Activated CD4-positive, alpha-beta T cell treated with anti-CD3 and anti-CD28 coated beads, Interleukin-2, amount 10 ng/mL, durations not matched to agents 24 days and 14 days (primary cell): ENCODE results near the gene NR2C2. TPM values are rescaled to one million over a fixed set of nuclear protein-coding genes. Genes with fewer than 3 reads are reported as not detected.

Source experiments
- DNase-seq: peaks from one replicate; pipeline ENCODE4 v3.0.0; 2022
- H3K27ac Mint-ChIP-seq: one replicate; pipeline ENCODE4 v1.8.0; 2022; ENCODE audit warnings: mild to moderate bottlenecking, mixed read lengths
- H3K27me3 Mint-ChIP-seq: one replicate; pipeline ENCODE4 v1.8.0; 2022; ENCODE audit warnings: mixed read lengths
- H3K36me3 Mint-ChIP-seq: one replicate; pipeline ENCODE4 v1.8.0; 2022; ENCODE audit warnings: low read depth, mild to moderate bottlenecking, mixed read lengths
- H3K4me1 Mint-ChIP-seq: one replicate; pipeline ENCODE4 v1.8.0; 2021; ENCODE audit warnings: mixed read lengths
- H3K4me3 Mint-ChIP-seq: one replicate; pipeline ENCODE4 v1.8.0; 2022; ENCODE audit warnings: mild to moderate bottlenecking, moderate library complexity, mixed read lengths
- H3K9me3 Mint-ChIP-seq: one replicate; pipeline ENCODE4 v1.8.0; 2021; ENCODE audit warnings: mixed read lengths
- intact Hi-C: fragments of 100-400 bp; cut with micrococcal nuclease; formaldehyde crosslinking; loops from one replicate; pipeline ENCODE4 v1.15.1; 2023
- total RNA-seq: library from RNA; stranded (reverse); gene quantifications from 2 replicates; pipeline ENCODE4 v1.2.3, GENCODE V29; 2022

NR2C2 gene
- total RNA-seq, 1 donor from 2014 or later: 52.5 TPM

DNA sequence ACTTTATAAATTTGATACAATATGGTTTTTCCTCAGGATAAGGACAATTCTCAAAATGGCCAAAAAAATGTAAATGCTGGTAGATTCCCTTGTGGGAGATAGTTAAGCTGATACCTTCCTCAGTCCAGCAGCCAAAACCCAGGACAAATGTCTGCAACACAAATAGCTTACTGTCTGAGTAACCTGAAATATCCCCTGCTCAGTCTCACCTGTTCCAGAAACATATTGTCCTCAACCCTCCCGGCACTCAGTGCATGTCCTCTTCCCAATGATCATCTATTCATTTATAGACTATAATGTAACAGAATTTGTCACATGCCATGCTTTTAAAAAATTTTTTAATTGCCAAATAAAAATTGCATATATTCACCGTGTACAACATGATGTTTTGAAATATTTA, 139.3 kb downstream of the NR2C2 start:
- Mint-ChIP-seq H3K36me3 (peaks cover 48% of the 10 kb centered on the region), H3K27ac (no peak overlapping the region), H3K9me3 (no peaks in the 10 kb centered on the region), H3K27me3 (no peaks in the 10 kb centered on the region), H3K4me1 (peaks cover 6% of the 10 kb centered on the region), H3K4me3 (no peak overlapping the region)
- intact Hi-C loops: no loop called here
- no peak for DNase-seq

- no peaks in the 10 kb centered on the region for H3K4me1 Mint-ChIP-seq
- no peaks in the 10 kb centered on the region for H3K9me3 Mint-ChIP-seq
- intact Hi-C loops: no loop called here
- H3K36me3 Mint-ChIP-seq: peaks cover 35% of the 10 kb centered on the region
- DNase-seq: no peak
- H3K27ac Mint-ChIP-seq: no peak overlapping the region
- no peak overlapping the region for H3K4me3 Mint-ChIP-seq
- H3K27me3 Mint-ChIP-seq: no peaks in the 10 kb centered on the region
Observed at GRCh38 chr3:15089201-15089600, 141.8 kb downstream of the NR2C2 start.

GRCh38 chr3:15091575-15091974, 144.2 kb downstream of the NR2C2 start:
- DNase-seq: no peak
- intact Hi-C loops: no loop called here
- H3K4me1 Mint-ChIP-seq: peaks cover 4% of the 10 kb centered on the region
- no peak overlapping the region for H3K27ac Mint-ChIP-seq
- H3K36me3 Mint-ChIP-seq: peaks cover 45% of the 10 kb centered on the region
- no peak overlapping the region for H3K4me3 Mint-ChIP-seq
- H3K27me3 Mint-ChIP-seq: no peaks in the 10 kb centered on the region
- H3K9me3 Mint-ChIP-seq: no peaks in the 10 kb centered on the region

DNA sequence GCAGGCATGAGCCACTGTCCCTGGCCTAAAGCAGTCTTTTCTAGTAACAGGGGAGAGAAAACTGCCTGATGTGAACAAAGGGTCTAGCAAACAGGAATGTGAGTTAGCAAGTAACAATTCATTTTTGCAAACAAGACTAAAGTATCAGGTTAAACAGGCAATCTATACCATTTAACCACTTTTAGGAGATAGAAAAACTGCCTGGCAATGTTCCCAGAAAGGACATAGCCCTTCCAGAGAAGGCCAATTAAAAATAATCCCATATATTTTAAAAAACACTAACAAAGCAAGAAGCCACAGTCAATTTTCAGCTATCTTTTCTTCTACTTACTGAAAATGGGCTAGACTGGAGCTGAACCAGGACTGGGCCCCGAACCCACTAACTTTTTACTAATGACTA, 145.3 kb downstream of the NR2C2 start:
- Mint-ChIP-seq H3K4me3 (no peak overlapping the region), H3K27me3 (no peaks in the 10 kb centered on the region)

GRCh38 chr3:15094187-15094875, 146.9 kb downstream of the NR2C2 start:
- peaks cover 19% of the 10 kb centered on the region for H3K4me1 Mint-ChIP-seq
- H3K27me3 Mint-ChIP-seq: no peaks in the 10 kb centered on the region
- intact Hi-C loops: no loop called here
- H3K9me3 Mint-ChIP-seq: no peaks in the 10 kb centered on the region
- peaks cover 44% of the 10 kb centered on the region for H3K36me3 Mint-ChIP-seq
- H3K27ac Mint-ChIP-seq: no peak overlapping the region
- no peak overlapping the region for H3K4me3 Mint-ChIP-seq
- DNase-seq: no peak

More for the DNA sequence above, 145.3 kb downstream of the NR2C2 start:
- intact Hi-C loops: no loop called here
- Mint-ChIP-seq H3K4me1 (peaks cover 6% of the 10 kb centered on the region), H3K9me3 (no peaks in the 10 kb centered on the region), H3K36me3 (peaks cover 39% of the 10 kb centered on the region), H3K27ac (no peak overlapping the region)
- no peak for DNase-seq

DNA sequence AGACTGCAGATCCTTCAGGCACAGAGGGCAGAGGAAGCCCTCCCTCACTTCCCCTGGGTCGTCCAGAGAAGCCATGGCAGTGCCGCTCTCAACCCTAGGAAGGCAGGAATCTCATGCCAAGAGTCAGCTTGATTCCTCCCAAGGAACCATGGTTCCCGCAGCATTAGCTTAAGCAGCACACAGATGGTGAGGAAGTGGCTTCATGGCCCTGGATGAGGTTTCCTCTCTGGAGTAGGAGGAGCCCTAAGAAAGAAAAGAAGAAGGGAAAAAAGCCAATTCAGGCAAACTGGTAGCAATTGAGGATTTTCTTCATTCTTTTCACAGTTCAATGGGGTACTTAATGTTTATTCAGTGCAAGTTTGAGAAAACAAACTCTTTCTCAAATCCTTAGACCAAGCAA, 148.7 kb downstream of the NR2C2 start:
- Mint-ChIP-seq H3K27ac (no peak overlapping the region), H3K9me3 (no peaks in the 10 kb centered on the region), H3K36me3 (peaks cover 36% of the 10 kb centered on the region), H3K4me1 (peaks cover 24% of the 10 kb centered on the region), H3K27me3 (no peaks in the 10 kb centered on the region), H3K4me3 (no peak overlapping the region)
- intact Hi-C loops: no loop called here
- no peak for DNase-seq

DNA sequence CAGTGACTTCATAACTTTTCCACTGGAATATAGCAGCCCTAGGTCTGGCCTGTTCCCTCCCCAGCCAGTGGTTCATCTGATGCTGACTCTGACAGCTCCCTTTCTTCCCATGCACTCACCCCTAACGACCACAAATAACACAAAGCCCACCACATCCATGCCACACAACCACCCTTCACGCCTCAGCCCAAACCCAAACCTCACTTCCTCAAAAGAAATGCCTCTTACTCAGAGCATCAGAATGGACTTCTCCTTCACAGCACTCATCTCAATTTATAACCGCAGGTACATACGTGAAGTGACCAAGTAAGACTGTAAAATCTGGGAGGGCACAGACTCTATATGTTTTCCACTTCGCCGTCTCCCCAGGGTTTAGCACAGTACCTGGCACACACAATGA, 150.5 kb downstream of the NR2C2 start:
- Mint-ChIP-seq H3K4me1 (peaks cover 29% of the 10 kb centered on the region), H3K36me3 (peaks cover 33% of the 10 kb centered on the region), H3K27me3 (no peaks in the 10 kb centered on the region)

More for the DNA sequence above, 150.5 kb downstream of the NR2C2 start:
- intact Hi-C loops: loop anchor here (1.0 to 2.0 kb wide), 4 partner anchors 150 to 923 kb away; partner anchors contain the start of gene CCDC174
- Mint-ChIP-seq H3K27ac (peak overlapping the region; percentile 93), H3K4me3 (peak overlapping the region; percentile 90), H3K9me3 (no peaks in the 10 kb centered on the region)
- DNase-seq: peak; percentile 82

Other genes starting within 250 kb of the NR2C2 start
- 0.14 TPM in 1 of 2 replicates, not detected in the other for gene FGD5, start 128.6 kb upstream of the NR2C2 start, total RNA-seq
- 103 and 114 TPM in 2 replicates for gene MRPS25, start 117.7 kb downstream of the NR2C2 start, total RNA-seq
- 13.2 and 15.0 TPM in 2 replicates for gene RBSN, start 151.6 kb downstream of the NR2C2 start, total RNA-seq